HG02870 (cell line): ENCODE data around the gene ANAPC16.
"Not testable (repeated sequence)": the region's sequence is repeated elsewhere in the genome, so short reads cannot be mapped to it uniquely, and the experiment has no call there.

Experiments
- ATAC-seq: cut with Tn5 transposase; IDR thresholded peaks from one replicate; pipeline ENCODE4 v1.9.1; 2021; ENCODE audit warnings: mild to moderate bottlenecking, moderate library complexity; ENCODE audit not compliant: unreplicated experiment

ANAPC16 gene

GRCh38 chr10:72261784-72262404, 46.1 kb downstream of the ANAPC16 start:
- ATAC-seq, result peak; percentile 9

GRCh38 chr10:72263613-72264241, 47.9 kb downstream of the ANAPC16 start:
- ATAC-seq, result no peak

- no peak for ATAC-seq
These were observed 48.7 kb downstream of the ANAPC16 start for GRCh38 chr10:72264536-72264935.

- ATAC-seq, result no peak
These were observed 49.7 kb downstream of the ANAPC16 start for GRCh38 chr10:72265508-72265907.

GRCh38 chr10:72265990-72266865, 50.4 kb downstream of the ANAPC16 start:
- no peak for ATAC-seq

GRCh38 chr10:72267381-72267780, 51.6 kb downstream of the ANAPC16 start:
- no peak for ATAC-seq

- no peak for ATAC-seq
These were observed 52.1 kb downstream of the ANAPC16 start for GRCh38 chr10:72267819-72268399.

- not testable (repeated sequence) for ATAC-seq
These were observed 52.8 kb downstream of the ANAPC16 start for GRCh38 chr10:72268475-72269200.

- no peak for ATAC-seq
These were observed 54.9 kb downstream of the ANAPC16 start for GRCh38 chr10:72270607-72271281.

GRCh38 chr10:72272689-72273409, 57.0 kb downstream of the ANAPC16 start:
- peak; percentile 0 for ATAC-seq

GRCh38 chr10:72273410-72274212, 57.8 kb downstream of the ANAPC16 start, which contains the start of gene DDIT4:
TSS of gene DDIT4 (plus strand) at chr10:72273924. CDS start at chr10:72274217, 293 bp downstream.
- peak; percentile 84 for ATAC-seq

GRCh38 chr10:72274213-72274729, 58.5 kb downstream of the ANAPC16 start:
- ATAC-seq, result no peak

GRCh38 chr10:72274730-72275350, 59.0 kb downstream of the ANAPC16 start:
- no peak for ATAC-seq

GRCh38 chr10:72275351-72276012, 59.7 kb downstream of the ANAPC16 start:
- ATAC-seq, result no peak

GRCh38 chr10:72276013-72276387, 60.2 kb downstream of the ANAPC16 start:
- no peak for ATAC-seq

GRCh38 chr10:72276421-72277339, 60.9 kb downstream of the ANAPC16 start:
- no peak for ATAC-seq
